DND-41 (cell line): Measurements from ENCODE around the gene PEAK1.

Source experiments
- ATAC-seq: fragments of 200-7000 bp; cut with Tn5 transposase; 3 replicates; pipeline ENCODE4 v1.9.1; 2021; ENCODE audit warnings: low read depth; ENCODE audit not compliant: insufficient read depth
- DNase-seq: peaks from one replicate; pipeline ENCODE4 v3.0.0-alpha.2; 2020
- H2AFZ ChIP-seq: 2 replicates; pipeline ENCODE4 v1.6.0; 2012; ENCODE audit warnings: low read depth, low read length
- H3K27ac ChIP-seq: 2 replicates; pipeline ENCODE4 v1.5.1; 2012; ENCODE audit warnings: low read length, inconsistent platforms
- H3K27me3 ChIP-seq: fragments of 200-600 bp; sonication (generic); 2 replicates; pipeline ENCODE4 v1.6.0; 2012; ENCODE audit warnings: low read length, mild to moderate bottlenecking, inconsistent platforms; ENCODE audit not compliant: insufficient read depth, poor library complexity
- H3K36me3 ChIP-seq: 2 replicates; pipeline ENCODE4 v1.5.1; 2012; ENCODE audit warnings: low read length, inconsistent platforms; ENCODE audit not compliant: insufficient read depth
- H3K4me1 ChIP-seq: 2 replicates; pipeline ENCODE4 v1.5.1; 2012; ENCODE audit warnings: mild to moderate bottlenecking, low read length; ENCODE audit not compliant: insufficient read depth
- H3K4me2 ChIP-seq: 2 replicates; pipeline ENCODE4 v1.6.0; 2012; ENCODE audit warnings: mild to moderate bottlenecking, moderate library complexity, low read length, inconsistent platforms; ENCODE audit not compliant: insufficient read depth
- H3K4me3 ChIP-seq, 2 experiments: fragments of 200-600 bp in 1 of 2; shearing (Covaris generic) in 1 of 2; 2 replicates each; pipeline ENCODE4 v1.5.1; 2012 to 2016; ENCODE audit warnings: inconsistent platforms in 2 of 2, low read length in 2 of 2, mild to moderate bottlenecking in 2 of 2, low read depth in 1 of 2, moderate library complexity in 1 of 2
- H3K79me2 ChIP-seq: 2 replicates; pipeline ENCODE4 v1.6.0; 2012; ENCODE audit warnings: low read length, inconsistent platforms; ENCODE audit not compliant: insufficient read depth
- H3K9ac ChIP-seq: 2 replicates; pipeline ENCODE4 v1.6.0; 2012; ENCODE audit warnings: low read depth, mild to moderate bottlenecking, inconsistent platforms, low read length, moderate library complexity
- H3K9me3 ChIP-seq: 2 replicates; pipeline ENCODE4 v1.5.1; 2012; ENCODE audit warnings: low read length, moderate library complexity, mild to moderate bottlenecking, inconsistent platforms; ENCODE audit not compliant: insufficient read depth, severe bottlenecking
- H4K20me1 ChIP-seq: 2 replicates; pipeline ENCODE4 v1.6.0; 2012; ENCODE audit warnings: low read length; ENCODE audit not compliant: insufficient read depth
- CTCF ChIP-seq: IDR thresholded peaks from 2 replicates; pipeline ENCODE4 v1.5.1; 2012; ENCODE audit warnings: borderline replicate concordance, low read length, moderate library complexity, mild to moderate bottlenecking; ENCODE audit not compliant: poor library complexity, severe bottlenecking; ENCODE audit errors: extremely low read depth
- EZH2 ChIP-seq: IDR thresholded peaks from 3 replicates; pipeline ENCODE4 v1.6.1; 2012; ENCODE audit warnings: borderline replicate concordance, low read depth, mild to moderate bottlenecking, moderate library complexity, low read length, inconsistent platforms; ENCODE audit not compliant: severe bottlenecking

PEAK1 gene

GRCh38 chr15:77346245-77347036 is 73.5 kb downstream of the PEAK1 start:
- Histone ChIP-seq H3K27ac (no peak overlapping the region), H3K4me1 (no peaks in the 10 kb centered on the region; the same call in 1 of the 2 replicates), H3K9me3 (peaks cover 3% of the 10 kb centered on the region), H2AFZ (no peak overlapping the region), H3K27me3 (no peaks in the 10 kb centered on the region), H3K36me3 (peaks cover 4% of the 10 kb centered on the region; the same call in 1 of the 2 replicates), H3K9ac (no peak overlapping the region), H3K79me2 (no peaks in the 10 kb centered on the region), H3K4me2 (no peak overlapping the region), H4K20me1 (no peaks in the 10 kb centered on the region), H3K4me3 (no peak overlapping the region)
- ATAC-seq (no peak), DNase-seq (no peak)
- TF ChIP-seq CTCF (no peak), EZH2 (no peak)

- Histone ChIP-seq H3K4me1 (no peaks in the 10 kb centered on the region; the same call in 1 of the 2 replicates), H3K27ac (no peak overlapping the region), H3K9ac (no peak overlapping the region), H3K27me3 (no peaks in the 10 kb centered on the region), H4K20me1 (no peaks in the 10 kb centered on the region), H2AFZ (no peak overlapping the region), H3K9me3 (peaks cover 4% of the 10 kb centered on the region), H3K36me3 (peaks cover 4% of the 10 kb centered on the region; the same call in 1 of the 2 replicates), H3K79me2 (no peaks in the 10 kb centered on the region), H3K4me3 (no peak overlapping the region), H3K4me2 (no peak overlapping the region)
- TF ChIP-seq CTCF, result no peak
- TF ChIP-seq EZH2, result no peak
- DNase-seq (no peak), ATAC-seq (no peak)
Measured at GRCh38 chr15:77342807-77343206, 77.1 kb downstream of the PEAK1 start.

GRCh38 chr15:77340245-77340644 is 79.7 kb downstream of the PEAK1 start:
- Histone ChIP-seq H3K9ac (no peak overlapping the region), H3K27ac (no peak overlapping the region), H3K27me3 (no peaks in the 10 kb centered on the region), H3K4me3 (no peak overlapping the region), H3K9me3 (peaks cover 4% of the 10 kb centered on the region), H4K20me1 (no peaks in the 10 kb centered on the region), H3K4me2 (no peak overlapping the region), H2AFZ (no peak overlapping the region), H3K4me1 (no peaks in the 10 kb centered on the region), H3K79me2 (no peaks in the 10 kb centered on the region), H3K36me3 (peaks cover 4% of the 10 kb centered on the region; the same call in 1 of the 2 replicates)
- ATAC-seq (no peak), DNase-seq (no peak)
- TF ChIP-seq EZH2 (no peak), CTCF (no peak)
